Cerebellar nuclear complex (tissue), 1 donor: Measurements from ENCODE around the gene RNF208.
"Not testable (repeated sequence)": the region's sequence is repeated elsewhere in the genome, so short reads cannot be mapped to it uniquely, and the experiment has no call there.

Source experiments
- DNase-seq, 2 experiments: peaks; one replicate each; lab custom pipeline; 2025; lab: John Stamatoyannopoulos, UW

Gene RNF208

DNA sequence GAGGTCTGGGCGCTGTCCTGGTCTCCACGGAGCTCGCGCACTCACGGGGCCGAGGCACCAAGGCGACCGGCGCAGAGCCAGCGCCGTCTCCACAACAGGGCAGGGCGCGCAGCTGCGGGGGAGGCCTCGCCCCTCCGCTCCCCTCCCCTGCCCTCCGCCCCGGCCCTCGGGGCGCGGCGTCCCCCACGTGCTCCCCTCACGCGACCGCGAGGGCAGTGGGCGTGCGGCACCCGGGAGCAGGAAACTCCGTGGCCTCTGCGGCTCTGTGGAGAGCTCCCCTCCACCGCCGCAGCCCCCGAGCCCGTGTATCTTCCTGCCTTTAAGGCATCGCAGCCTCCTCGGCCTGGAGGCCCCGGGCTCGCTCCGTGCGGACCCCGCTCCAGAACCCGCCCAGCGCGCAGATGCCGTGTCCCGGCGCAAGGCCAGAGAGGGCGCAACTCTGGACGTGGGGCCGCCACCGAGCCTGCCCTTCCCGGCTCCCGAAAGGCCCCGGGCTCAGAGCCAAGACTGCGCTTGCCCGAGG lies 18.3 kb upstream of the RNF208 start:
- no peak for DNase-seq

DNA sequence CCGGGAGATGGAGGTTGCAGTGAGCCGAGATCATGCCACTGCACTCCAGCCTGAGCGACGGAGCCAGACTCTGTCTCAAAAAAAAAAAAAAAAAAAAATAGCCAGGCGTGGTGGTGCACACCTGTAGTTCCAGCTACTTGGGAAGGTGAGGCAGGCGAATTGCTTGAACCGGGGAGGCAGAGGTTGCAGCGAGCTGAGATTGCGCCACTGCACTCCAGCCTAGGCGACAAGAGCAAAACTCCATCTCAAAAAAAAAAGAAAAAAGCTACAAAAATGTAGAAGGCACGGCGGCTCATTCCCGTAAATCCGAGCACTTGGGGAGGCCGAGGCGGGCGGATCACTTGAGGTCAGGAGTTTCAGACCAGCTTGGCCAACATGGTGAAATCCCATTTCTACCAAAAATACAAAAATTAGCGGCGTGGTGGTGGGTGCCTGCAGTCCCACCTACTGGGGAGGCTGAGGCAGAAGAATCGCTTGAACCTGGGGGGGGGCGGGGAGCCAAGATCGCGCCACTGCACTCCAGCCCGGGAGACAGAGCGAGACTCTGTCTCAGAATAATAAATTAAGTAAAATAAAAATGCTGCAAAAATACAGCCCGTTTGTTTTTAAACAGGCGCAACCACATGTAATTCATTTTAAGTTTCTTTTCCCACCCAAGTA lies 17.6 kb upstream of the RNF208 start:
- DNase-seq: not testable (repeated sequence)

DNA sequence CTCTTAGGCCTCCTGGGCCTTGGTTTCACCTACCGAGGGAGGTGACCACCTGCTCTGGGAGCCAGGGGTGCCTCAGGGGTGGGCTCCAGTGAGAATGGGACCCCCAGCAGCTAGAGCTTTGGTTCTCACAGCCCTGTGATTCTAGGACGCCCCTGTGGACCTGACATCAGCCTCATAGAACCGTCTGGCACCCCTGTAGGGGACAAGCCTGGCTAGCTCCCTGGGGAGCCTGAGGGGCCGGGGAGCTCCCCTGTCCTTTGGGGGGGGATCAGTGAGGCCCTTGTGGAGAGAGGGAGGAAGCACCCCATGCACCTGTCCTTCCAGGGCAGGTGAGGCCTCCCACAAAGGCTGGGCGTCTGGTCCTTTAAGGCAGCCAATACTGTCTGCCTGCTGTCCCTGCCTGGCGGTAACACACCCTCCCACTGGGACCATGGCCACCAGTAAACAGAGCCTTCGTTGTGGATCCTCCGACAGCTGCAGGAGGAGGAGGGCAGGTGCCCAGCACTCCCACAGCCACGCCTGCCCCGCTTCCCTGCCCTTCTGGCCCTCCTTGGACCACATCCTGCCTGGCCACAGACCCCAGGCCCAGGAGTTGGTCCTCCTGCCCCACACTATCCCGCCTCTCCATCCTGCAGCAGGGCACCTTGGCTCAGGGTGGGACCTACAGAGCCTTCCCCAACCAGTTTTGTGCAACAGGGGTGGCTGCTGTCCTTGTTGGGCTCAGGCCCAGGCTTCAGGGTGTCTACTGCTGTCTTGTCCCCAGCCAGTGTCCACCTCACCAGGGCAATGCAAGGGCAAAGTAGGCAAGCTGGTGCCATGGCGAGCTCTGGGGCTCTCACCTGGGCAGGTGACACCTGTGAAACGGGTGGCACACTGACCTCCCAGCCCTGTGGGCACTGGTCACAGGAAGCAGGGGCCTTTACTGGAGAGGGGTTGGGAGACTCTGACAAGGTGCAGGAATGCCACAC lies 16.0 kb upstream of the RNF208 start:
- DNase-seq: no peak

DNA sequence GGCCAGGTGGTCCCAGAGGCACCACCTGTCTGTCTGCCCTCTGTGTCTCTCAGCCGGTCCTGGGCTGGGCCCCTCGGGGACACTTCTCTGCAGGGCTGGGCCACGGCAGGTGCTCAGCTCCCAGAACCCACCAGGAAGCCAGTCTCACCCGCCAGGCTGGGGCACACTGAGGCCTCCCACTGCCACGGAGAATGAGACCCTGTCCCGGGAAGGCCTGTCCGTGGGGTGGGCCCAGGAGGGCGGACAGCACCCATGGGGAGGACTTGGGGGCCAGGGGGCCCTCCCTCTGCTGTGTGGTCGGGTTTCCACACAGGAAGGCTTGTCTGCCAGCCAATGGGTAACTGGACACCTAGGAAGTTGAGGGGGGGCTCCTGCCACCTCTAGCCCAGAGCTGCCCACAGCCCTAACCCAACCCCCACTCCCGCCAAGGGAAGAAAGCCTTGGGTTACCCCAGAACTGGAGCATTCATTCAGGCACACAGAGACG lies 14.9 kb upstream of the RNF208 start:
- no peak for DNase-seq

DNA sequence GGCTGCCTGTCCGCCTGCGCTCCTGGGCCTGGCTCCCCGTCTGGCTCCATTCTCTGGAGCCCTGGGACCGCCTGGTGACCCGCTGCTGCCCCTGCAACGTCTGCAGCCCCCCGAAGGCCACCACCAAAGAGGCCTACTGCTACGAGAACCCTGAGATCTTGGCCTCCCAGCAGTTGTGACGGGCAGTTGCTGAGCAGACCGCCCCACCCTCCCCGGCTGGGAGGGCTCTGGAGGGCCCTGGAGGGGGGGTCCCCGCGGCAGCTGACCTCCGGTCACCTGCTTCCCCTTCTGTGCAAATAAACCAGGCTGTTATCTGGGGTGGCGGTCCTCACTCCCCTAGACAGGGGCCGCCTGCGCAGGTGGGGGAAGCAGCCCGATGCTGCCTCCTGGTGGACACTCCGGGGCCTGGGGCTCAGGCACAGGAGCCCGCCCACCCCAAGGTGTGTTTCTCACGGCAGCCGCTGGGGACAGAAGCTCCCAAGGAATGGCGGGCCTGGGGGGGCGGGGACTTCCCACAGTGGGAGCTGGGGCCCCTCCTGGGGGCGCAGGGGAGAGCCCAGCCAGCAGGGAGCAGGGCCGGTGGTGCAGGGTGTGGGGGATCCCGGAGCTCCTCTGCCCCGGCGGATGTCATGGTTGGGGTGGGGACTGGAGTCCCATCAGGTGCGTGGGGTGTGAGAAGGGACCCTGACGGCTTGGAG lies 14.3 kb upstream of the RNF208 start:
- DNase-seq: no peak

DNA sequence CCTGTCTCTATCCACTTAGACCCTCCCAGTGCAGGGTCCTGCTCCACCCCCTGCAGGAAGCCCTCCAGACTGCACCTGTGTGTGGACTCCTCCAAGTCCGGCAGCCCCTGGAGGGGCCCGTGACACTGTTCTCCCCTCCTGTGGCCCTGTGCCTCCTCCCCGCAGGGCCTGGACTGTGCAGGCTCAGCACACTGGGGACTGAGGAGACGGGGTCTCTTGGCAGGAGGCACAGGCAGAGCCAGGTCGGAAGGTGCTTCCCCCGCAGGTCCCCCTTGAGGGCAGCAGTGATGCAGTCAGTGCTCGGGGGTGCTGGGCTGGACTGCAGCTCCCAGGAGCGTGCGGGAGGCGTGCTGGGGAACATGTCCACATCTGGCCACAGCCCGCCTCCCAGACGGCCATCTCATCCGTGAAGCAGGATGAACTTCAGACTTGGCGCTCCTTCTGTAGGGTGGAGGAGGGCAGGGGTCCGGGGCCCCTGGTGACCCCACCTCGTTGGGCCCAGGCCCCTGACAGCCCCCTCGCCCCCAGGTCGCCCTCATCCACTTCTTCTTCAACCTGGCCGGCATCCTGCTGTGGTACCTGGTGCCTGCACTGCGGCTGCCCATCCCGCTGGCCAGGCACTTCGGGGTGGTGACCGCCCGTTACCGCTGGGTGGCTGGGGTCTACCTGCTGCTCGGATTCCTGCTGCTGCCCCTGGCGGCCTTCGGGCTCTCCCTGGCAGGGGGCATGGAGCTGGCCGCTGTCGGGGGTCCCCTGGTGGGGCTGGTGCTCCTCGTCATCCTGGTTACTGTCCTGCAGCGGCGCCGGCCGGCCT lies 13.6 kb upstream of the RNF208 start:
- no peak for DNase-seq

DNA sequence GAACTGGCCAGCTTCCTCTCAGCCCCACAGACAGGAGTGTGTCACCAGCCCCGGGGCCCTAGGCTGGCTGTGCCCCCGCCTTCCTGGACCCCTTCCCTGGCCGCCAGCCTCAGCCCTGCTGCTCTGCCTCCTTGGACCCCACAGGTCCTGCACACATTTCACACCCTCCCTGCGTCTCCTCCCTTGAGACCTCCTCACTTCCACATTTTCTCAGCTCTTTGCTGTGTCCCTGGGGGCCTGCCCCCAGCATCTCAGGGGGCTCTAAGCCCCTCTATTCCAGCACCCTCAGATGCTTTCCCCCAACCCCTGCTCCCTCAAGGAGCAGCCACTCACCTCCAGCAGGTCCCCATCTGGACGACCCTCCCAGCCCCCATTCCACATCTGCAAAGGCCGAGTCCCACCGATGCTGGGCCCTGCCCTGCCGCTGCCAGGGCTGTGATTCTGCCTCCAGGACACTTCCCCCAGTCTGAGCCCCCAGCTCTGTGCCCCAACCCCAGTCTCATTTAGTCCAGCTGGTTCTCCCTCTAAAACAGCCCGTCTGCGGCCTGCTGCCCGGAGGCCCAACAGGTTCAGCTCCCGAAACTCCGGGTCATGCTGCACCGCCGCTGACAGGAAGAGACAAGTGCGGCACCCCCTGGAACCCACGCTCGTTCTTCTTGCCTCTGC lies 12.9 kb upstream of the RNF208 start:
- DNase-seq: no peak

DNA sequence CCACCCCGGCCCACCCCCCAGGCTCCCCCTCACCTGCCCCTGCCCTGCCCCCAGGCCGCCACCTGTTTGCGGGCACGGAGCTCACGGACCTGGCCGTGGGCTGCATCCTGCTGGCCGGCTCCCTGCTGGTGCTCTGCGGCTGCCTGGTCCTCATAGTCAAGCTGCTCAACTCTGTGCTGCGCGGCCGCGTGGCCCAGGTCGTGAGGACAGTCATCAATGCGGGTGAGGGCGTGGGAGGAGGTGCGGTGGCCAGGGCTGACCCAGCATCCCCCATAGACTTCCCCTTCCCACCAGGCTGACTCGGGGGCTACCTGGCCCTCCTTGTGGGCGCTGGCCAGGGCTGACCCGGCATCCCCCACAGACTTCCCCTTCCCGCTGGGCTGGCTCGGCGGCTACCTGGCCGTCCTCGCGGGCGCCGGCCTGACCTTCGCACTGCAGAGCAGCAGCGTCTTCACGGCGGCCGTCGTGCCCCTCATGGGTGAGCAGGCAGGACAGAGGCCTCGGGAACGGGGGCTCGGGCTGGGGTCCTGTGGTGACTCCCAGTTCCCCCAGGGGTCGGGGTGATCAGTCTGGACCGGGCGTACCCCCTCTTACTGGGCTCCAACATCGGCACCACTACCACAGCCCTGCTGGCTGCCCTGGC lies 12.1 kb upstream of the RNF208 start:
- no peak for DNase-seq

DNA sequence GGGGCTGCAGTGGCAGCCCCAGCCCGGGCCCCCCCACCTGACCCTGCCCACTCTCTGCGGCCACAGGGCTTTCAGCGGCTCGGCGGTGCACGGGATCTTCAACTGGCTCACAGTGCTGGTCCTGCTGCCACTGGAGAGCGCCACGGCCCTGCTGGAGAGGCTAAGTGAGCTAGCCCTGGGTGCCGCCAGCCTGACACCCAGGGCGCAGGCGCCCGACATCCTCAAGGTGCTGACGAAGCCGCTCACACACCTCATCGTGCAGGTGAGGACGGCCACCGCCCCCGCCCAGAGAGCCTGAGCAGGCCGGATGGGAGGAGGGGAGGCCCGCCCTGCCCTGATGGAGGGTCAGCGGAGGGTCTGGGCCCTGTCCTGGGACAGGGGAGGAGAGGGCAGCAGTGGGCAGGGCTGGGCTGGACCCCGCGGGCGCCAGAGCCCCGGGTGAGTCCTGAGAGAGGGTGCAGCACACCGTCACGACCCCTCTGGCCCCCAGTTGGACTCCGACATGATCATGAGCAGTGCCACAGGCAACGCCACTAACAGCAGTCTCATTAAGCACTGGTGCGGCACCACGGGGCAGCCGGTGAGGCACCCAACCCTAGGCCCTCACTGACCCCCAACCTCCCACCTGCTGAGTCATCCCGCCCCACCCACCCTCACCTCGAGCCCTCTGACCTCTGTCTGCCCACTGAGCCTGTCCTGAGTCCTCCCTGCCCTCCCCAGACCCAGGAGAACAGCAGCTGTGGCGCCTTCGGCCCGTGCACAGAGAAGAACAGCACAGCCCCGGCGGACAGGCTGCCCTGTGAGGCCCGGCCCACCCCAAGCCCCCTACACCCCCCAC lies 11.3 kb upstream of the RNF208 start:
- DNase-seq: no peak

DNA sequence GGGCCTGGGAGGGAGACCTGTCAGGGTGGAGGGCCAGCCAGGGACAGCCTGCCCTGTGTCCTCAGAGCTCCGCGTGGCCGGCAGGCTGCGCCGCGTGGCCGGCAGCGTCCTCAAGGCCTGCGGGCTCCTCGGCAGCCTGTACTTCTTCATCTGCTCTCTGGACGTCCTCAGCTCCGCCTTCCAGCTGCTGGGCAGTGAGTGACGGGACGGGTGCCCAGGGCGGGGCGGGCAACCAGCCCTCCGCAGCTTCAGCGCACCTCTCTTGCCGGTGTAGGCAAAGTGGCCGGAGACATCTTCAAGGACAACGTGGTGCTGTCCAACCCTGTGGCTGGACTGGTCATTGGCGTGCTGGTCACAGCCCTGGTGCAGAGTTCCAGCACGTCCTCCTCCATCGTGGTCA lies 10.5 kb upstream of the RNF208 start:
- DNase-seq: no peak

DNA sequence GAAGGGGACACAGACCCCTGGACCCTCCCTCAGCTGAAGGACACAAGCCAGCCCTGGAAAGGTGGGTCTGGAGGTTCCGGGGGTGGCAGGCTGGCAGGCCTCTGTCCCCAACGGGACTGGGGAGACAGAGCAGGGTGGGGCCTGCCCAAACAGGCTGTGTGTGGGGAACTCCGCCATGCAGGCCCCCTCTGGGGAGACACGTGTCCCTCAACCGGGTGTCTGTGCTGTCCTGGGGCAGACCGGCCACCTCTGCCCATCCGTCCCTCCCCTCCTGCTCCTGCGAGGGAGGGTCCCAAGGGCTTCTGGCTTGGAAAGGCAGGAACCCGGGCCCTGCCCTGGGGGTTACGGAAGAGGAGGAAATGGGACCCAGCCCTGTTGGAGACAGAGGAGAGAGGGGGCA lies 10.1 kb upstream of the RNF208 start:
- no peak for DNase-seq

DNA sequence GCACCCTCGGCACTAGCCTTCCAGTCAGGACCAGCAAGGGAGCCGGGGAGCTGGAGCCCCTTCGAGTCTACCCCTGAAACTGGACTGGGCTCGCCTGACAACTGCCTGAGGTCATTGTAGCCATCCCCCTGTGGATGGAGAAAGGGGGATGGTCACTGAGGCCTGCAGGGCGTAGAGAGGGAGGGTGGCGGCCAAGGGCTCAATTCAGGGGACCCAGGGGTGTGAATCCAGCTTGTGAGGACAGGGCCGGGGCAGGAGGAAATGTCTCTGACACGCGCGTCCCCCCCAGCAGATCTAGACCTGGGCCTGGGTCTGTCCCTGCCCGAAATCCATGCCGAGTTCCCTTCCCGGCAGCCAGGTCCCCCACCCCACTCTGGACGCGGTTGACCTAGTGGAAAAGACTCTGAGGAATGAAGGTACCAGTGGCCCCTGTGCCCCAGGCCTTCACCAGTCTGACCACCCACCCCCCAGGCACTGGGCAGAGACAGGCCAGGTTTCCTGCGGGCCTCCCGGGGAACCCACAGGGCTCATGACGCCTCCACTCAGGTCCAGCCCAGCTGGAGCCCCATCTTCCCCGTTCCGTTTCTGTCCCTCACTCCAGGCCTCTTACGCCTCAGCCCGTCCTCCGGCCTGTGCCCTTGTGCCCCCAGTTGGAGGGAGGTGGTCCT lies 9.5 kb upstream of the RNF208 start:
- DNase-seq: no peak

DNA sequence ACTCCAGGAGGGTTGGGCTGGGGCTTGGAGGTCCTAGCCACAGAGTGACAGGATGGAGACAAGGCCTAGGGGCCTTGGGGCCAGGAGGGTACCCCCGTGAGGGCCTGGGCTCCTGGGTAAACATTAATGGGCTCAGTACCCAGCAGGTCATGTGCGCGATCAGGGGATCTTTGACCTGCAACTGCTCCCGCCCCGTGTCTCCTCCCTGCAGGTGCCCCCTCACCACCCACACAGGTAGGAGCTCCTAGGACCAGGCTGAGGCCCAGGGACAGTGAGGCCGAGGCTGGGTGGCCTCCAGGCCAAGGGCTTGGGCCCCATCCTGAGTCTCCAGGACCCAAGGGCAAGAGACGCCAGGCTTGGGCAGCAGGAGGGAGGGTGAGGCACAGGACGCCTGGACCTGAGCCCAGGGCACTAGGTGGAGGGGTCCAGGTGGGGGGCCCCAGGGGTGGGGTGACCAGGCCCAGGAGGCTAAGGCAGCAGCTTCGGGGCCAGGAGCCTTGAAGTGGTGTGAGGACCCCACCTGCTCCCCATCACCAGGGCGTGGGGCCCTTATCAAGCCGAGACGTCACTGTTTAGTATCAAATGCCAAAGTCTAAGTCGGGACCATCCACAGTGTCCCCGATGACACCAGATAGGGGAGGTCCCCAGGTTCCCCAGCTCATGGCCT lies 8.8 kb upstream of the RNF208 start, which contains the start of gene SLC34A3:
SLC34A3 (plus strand) TSS at position 197 of the 667 bp plus-strand sequence. CDS start 802 bp downstream, outside the sequence.
- DNase-seq: no peak

DNA sequence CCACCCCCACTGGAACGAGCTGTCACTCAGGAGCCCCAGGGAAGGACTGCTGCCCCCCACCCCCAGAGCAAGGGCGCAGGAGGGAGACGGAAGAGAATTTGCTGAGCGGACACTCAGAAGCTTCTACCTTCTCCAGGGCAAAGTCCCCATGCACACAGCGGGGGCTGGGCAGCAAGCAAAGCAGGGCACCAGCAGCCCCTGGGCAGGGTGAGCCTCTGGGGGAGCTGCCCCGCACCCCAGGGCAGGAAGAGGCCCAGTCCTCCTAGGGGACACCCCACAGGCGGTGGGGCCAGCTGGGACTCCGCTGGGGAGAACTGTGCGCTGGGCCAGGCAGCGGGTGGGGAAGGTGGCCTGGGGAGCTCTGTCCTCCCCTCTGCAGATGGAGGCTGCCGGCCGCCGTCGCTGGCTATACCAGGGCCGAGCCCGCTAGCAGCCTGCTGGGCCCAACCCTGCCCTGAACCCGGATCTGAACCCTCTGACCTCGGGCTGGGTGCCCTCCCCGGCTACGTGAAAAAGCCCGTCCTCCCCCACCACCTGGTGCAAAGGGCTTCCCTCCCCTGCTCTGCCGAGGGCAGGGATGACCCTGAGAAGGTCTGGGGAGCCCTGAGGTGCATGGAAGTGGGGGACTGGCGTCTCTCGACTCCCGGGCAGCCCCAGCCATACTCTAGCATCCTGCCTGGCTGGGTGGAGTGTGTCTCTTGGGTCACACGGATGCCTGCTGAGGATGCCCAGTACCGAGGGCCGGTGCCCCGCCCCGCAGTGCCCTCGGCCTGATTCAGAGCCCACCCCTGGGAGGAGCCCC lies 8.1 kb upstream of the RNF208 start:
- no peak for DNase-seq

DNA sequence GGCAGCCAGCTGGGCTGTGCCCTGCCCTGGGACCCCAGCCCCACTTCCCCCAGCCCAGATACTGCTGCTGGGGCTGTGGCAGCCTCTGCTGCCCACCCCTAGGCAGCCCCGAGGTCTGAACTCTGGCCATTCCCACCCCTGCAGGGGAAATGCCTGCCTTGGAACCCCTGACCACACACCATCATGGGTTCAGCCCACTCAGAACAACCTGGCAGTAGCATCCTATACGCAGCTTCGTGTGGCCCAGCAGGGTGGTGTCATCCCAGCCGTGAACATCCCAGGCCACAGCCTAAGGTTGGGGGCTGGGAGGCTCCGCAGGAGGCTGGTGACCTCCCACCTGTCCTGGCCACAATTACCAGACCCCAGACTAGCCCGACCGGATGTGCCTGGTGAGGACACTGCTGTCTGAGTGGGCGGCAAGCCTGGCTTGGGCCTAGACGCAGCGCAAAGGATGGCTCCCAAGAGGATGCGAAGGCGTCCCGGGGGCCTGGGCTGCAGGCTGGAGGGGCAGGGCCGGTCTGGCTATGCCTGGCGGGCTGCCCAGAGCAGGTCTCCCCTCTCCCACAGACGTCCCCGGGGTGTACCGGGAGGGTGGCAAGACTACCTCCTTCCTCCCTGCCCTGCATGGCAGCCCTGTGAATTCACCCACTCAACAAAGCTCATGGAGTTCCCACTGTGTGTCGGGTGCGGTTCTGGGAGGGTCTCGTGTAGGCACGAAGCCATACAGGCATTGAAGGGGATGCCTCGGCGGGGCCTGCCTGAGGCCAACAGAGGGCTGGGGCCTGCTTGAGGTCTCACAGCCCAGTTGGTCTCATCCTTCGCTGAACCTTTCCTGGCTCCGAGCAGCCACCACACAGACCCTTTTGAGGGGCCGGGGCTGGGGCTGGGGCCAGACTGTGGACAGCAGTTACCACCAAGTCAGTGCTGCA lies 7.2 kb upstream of the RNF208 start:
- DNase-seq: no peak

DNA sequence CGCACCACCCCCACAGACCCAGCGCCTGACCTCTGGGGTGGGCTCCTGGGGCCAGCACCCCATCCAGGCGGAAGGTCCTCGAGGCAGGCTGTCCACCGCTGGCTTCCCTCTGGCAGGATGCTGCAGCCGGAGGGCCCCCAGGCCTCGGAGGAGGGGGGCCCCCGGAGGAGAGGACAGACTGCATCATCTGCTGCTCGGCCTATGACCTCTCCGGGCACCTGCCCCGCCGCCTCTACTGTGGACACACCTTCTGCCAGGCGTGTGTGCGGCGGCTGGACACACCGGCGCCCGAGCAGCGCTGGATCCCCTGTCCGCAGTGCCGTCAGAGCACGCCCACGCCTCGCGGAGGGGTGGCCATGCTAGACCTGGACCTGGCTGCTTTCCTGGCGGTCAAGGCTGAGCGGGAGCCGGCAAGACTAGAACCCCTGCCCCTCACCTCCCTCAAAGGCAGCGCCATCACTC lies 6.5 kb upstream of the RNF208 start:
- DNase-seq: no peak
